GM12872 (cell line): ENCODE results near the gene EHF.

Experiments used
- TF ChIP-seq, protein P1 (sequence below): IDR thresholded peaks from 3 replicates; pipeline ENCODE4 v1.5.1; 2011; ENCODE audit warnings: low read depth, mild to moderate bottlenecking, low read length, moderate library complexity; ENCODE audit not compliant: insufficient read depth

Gene EHF

GRCh38 chr11:34682825-34683224 lies 61.9 kb downstream of the EHF start:
- TF ChIP-seq, protein P1, sequence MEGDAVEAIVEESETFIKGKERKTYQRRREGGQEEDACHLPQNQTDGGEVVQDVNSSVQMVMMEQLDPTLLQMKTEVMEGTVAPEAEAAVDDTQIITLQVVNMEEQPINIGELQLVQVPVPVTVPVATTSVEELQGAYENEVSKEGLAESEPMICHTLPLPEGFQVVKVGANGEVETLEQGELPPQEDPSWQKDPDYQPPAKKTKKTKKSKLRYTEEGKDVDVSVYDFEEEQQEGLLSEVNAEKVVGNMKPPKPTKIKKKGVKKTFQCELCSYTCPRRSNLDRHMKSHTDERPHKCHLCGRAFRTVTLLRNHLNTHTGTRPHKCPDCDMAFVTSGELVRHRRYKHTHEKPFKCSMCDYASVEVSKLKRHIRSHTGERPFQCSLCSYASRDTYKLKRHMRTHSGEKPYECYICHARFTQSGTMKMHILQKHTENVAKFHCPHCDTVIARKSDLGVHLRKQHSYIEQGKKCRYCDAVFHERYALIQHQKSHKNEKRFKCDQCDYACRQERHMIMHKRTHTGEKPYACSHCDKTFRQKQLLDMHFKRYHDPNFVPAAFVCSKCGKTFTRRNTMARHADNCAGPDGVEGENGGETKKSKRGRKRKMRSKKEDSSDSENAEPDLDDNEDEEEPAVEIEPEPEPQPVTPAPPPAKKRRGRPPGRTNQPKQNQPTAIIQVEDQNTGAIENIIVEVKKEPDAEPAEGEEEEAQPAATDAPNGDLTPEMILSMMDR, result no peak

GRCh38 chr11:34683396-34683795 lies 62.5 kb downstream of the EHF start:
- TF ChIP-seq, protein P1, result no peak

GRCh38 chr11:34685864-34686263 lies 65.0 kb downstream of the EHF start:
- TF ChIP-seq, protein P1, result no peak

DNA sequence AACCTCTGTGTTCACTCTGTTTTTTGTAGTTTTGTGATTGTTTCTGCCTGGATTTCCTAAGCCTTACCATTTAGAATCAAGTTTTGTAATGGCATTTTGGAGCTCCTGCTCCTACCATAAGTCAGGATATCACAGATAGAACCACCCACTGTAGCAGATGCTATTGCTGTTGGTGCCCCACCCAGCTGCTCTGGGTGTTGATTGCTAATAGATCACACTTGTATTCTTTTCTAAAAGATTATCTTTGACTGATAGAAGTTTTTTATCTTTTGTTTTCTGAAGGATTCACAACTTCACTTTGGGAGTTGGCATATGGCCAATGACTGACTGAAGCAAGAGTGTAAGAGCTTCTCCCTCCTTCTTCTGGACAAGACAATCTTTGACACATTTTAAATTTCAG lies 76.0 kb downstream of the EHF start:
- TF ChIP-seq, protein P1, result no peak

DNA sequence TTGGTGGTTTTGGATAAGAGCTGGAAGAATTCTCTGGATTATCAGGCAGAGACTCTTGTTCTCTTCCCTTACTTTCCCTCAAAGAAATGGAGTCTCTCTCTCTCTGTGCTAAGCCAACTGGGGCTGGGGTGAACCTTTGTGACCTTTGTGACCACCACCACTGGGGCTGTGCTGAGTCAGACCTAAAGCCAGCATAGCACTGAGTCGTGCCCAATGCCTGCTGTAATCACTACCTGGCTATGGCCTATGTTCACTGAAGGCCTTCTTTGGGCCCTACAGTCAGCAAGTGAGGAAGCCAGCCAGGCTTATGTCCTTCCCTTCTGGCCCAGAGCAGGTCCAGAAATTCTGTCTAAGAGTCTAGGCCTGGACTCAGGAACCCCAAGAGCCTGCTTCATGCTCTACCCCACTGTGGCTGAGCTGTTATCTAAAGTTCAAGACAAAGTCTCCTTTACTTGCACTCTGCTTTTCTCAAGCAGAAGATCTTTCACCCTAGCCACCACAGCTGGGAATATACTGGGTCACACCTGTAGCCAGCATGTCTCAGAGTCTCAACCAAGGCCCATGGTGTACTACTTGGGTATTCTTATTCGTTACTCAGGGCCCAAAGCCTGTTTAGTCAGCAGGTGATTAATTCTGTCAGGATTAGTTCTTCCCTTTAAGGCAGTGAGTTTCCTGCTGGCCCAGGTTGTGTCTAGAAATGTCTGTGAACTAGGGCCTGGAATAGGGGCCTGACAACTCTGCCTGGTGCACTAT lies 86.0 kb downstream of the EHF start:
- TF ChIP-seq, protein P1, result no peak

GRCh38 chr11:34707462-34707840 lies 86.6 kb downstream of the EHF start:
- TF ChIP-seq, protein P1, result no peak
